ENCODE results near the gene COA1.

GRCh38 chr7:43609097-43609496 lies 120.2 kb downstream of the COA1 start:
- TF ChIP-seq, protein P1, sequence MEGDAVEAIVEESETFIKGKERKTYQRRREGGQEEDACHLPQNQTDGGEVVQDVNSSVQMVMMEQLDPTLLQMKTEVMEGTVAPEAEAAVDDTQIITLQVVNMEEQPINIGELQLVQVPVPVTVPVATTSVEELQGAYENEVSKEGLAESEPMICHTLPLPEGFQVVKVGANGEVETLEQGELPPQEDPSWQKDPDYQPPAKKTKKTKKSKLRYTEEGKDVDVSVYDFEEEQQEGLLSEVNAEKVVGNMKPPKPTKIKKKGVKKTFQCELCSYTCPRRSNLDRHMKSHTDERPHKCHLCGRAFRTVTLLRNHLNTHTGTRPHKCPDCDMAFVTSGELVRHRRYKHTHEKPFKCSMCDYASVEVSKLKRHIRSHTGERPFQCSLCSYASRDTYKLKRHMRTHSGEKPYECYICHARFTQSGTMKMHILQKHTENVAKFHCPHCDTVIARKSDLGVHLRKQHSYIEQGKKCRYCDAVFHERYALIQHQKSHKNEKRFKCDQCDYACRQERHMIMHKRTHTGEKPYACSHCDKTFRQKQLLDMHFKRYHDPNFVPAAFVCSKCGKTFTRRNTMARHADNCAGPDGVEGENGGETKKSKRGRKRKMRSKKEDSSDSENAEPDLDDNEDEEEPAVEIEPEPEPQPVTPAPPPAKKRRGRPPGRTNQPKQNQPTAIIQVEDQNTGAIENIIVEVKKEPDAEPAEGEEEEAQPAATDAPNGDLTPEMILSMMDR (IDR thresholded peaks at IDR 0.05; ENCODE audit: insufficient read depth, low read length, poor library complexity, severe bottlenecking): no peak
- TF ChIP-seq EZH2phosphoT487 (conservative IDR thresholded peaks at IDR 0.05; ENCODE audit: low read length): no peak

Data from SU-DHL-6 (cell line).